ENCODE data around the gene HNRNPA2B1.

The HNRNPA2B1 gene

DNA sequence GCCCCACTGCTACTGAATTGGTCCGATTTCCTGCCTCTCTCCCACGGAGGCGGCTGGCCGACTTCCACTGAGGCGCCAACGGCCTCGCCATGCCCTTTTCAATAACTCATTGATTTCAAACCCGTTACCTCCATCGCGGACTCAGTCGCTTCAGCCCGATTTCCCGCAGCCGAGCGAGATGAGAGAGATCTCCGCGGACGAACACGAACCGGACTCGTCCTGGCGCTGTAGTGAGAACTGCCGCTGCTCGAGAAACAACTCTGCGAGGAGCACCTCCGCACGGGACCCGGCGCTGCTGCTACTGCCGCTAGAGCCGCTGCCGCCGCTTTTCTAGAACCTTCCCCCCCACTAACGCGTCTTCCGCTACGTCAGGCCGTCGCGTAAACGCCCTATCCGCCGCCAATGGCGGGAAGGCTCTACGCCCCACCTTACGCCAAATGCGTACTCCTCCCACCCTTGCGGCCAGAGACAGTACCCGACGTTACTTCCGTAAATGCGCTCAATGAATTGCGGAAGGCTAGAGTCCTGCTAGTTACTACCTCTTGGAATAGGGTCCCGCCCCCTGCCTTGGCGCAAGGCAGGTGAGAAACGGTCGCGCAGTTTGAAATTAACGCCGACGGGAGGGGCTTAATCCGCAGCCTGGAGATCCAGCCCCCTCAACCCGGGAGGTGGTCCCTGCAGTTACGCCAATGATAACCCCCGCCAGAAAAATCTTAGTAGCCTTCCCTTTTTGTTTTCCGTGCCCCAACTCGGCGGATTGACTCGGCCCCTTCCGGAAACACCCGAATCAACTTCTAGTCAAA lies at the start of gene HNRNPA2B1:
Gene HNRNPA2B1 (minus strand): TSS at position 303 of the 803 bp plus-strand sequence. CDS start 169 bp downstream, at position 134.
- Histone ChIP-seq H3K4me1 (ENCODE audit: low read length) (peaks cover 46% of the 10 kb centered on the region), H3K4me3 (ENCODE audit: low read length) (peak within 1 kb of the TSS; percentile 98), H2AFZ (ENCODE audit: low read depth, low read length) (peak within 1 kb of the TSS; percentile 82), H3K79me2 (ENCODE audit: low read length) (peaks cover 91% of the 10 kb centered on the region), H3K4me2 (ENCODE audit: low read length) (peak within 1 kb of the TSS; percentile 86), H3K27ac (ENCODE audit: low read length) (peak within 1 kb of the TSS; percentile 100), H3K9ac (ENCODE audit: low read length) (peak within 1 kb of the TSS; percentile 100), H4K20me1 (ENCODE audit: insufficient read depth, low read length) (peaks cover 73% of the 10 kb centered on the region), H3K36me3 (replicated peaks; ENCODE audit: low read depth, low read length) (peaks cover 67% of the 10 kb centered on the region), H3K9me3 (ENCODE audit: insufficient read depth, low read length) (no peaks in the 10 kb centered on the region), H3K27me3 (ENCODE audit: low read depth, low read length) (no peaks in the 10 kb centered on the region)
- TF ChIP-seq CTCF (IDR thresholded peaks at IDR 0.05; ENCODE audit: low read depth, low read length) (no peak), EZH2phosphoT487 (IDR thresholded peaks at IDR 0.05; ENCODE audit: low read depth) (no peak)

GRCh38 chr7:26250239-26250638 lies 49.7 kb upstream of the HNRNPA2B1 start:
- Histone ChIP-seq H3K4me2 (ENCODE audit: low read length) (no peak overlapping the region), H3K4me3 (ENCODE audit: low read length) (no peak overlapping the region), H3K36me3 (replicated peaks; ENCODE audit: low read depth, low read length) (no peaks in the 10 kb centered on the region), H3K9ac (ENCODE audit: low read length) (no peak overlapping the region), H3K27ac (ENCODE audit: low read length) (no peak overlapping the region), H3K9me3 (ENCODE audit: insufficient read depth, low read length) (no peaks in the 10 kb centered on the region), H2AFZ (ENCODE audit: low read depth, low read length) (no peak overlapping the region), H3K79me2 (ENCODE audit: low read length) (no peaks in the 10 kb centered on the region), H3K27me3 (ENCODE audit: low read depth, low read length) (no peaks in the 10 kb centered on the region), H4K20me1 (ENCODE audit: insufficient read depth, low read length) (no peaks in the 10 kb centered on the region), H3K4me1 (ENCODE audit: low read length) (no peaks in the 10 kb centered on the region)
- TF ChIP-seq CTCF (IDR thresholded peaks at IDR 0.05; ENCODE audit: low read depth, low read length): no peak
- TF ChIP-seq EZH2phosphoT487 (IDR thresholded peaks at IDR 0.05; ENCODE audit: low read depth): no peak

DNA sequence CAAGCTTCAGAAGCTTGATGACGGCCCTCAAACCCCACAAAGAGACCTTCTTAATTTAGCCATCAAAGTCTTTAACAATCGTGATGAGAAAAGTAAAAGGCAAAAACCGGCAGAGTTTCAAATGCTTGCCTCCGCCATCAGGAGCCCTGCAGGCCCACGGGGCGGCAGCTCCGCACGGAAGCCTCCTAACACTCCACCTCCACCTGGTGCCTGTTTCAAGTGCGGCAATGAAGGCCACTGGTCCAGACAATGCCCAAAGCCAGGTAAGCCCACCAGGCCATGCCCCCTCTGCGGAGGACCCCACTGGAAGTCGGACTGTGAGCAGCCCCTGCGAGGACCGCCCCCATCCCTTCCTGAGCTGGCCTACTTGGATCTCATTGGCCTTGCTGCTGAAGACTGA lies 44.6 kb upstream of the HNRNPA2B1 start:
- Histone ChIP-seq H3K4me1 (ENCODE audit: low read length) (no peaks in the 10 kb centered on the region), H3K27me3 (ENCODE audit: low read depth, low read length) (no peaks in the 10 kb centered on the region), H2AFZ (ENCODE audit: low read depth, low read length) (no peak overlapping the region), H3K9ac (ENCODE audit: low read length) (no peak overlapping the region), H3K9me3 (ENCODE audit: insufficient read depth, low read length) (no peaks in the 10 kb centered on the region), H4K20me1 (ENCODE audit: insufficient read depth, low read length) (no peaks in the 10 kb centered on the region), H3K4me3 (ENCODE audit: low read length) (no peak overlapping the region), H3K36me3 (replicated peaks; ENCODE audit: low read depth, low read length) (no peaks in the 10 kb centered on the region), H3K79me2 (ENCODE audit: low read length) (no peaks in the 10 kb centered on the region), H3K4me2 (ENCODE audit: low read length) (no peak overlapping the region), H3K27ac (ENCODE audit: low read length) (no peak overlapping the region)
- TF ChIP-seq CTCF (IDR thresholded peaks at IDR 0.05; ENCODE audit: low read depth, low read length) (no peak), EZH2phosphoT487 (IDR thresholded peaks at IDR 0.05; ENCODE audit: low read depth) (no peak)

DNA sequence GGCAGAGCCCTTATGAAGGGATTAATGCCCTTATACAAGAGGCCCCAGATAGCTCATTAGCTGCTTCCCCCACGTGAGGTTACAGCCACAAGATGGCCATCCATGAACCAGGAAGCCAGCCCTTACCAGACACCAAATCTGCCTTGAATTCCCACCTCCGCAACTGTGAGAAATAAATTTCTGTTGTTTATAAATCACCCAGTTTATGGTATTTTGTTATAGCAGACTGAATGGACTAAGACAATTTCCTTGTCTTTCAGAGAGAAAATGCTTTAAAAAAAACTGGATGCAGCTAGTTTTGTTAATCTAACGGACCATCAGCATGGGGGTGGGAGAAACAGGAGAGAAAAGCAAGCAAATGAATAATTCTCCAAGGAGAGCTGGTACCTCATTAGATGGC lies 37.5 kb upstream of the HNRNPA2B1 start:
- H3K9me3 ChIP-seq (ENCODE audit: insufficient read depth, low read length): no peaks in the 10 kb centered on the region
- H3K79me2 ChIP-seq (ENCODE audit: low read length): no peaks in the 10 kb centered on the region
- no peaks in the 10 kb centered on the region for H3K27me3 ChIP-seq (ENCODE audit: low read depth, low read length)
- no peak for TF ChIP-seq EZH2phosphoT487 (IDR thresholded peaks at IDR 0.05; ENCODE audit: low read depth)
- no peak for TF ChIP-seq CTCF (IDR thresholded peaks at IDR 0.05; ENCODE audit: low read depth, low read length)
- no peak overlapping the region for H3K27ac ChIP-seq (ENCODE audit: low read length)
- H3K36me3 ChIP-seq (replicated peaks; ENCODE audit: low read depth, low read length): no peaks in the 10 kb centered on the region
- H3K4me3 ChIP-seq (ENCODE audit: low read length): no peak overlapping the region
- no peak overlapping the region for H3K9ac ChIP-seq (ENCODE audit: low read length)
- H4K20me1 ChIP-seq (ENCODE audit: insufficient read depth, low read length): no peaks in the 10 kb centered on the region
- H3K4me2 ChIP-seq (ENCODE audit: low read length): no peak overlapping the region
- H3K4me1 ChIP-seq (ENCODE audit: low read length): no peaks in the 10 kb centered on the region
- H2AFZ ChIP-seq (ENCODE audit: low read depth, low read length): no peak overlapping the region
